HG03558 (cell line): ENCODE measurements around the gene NPR3.

Experiments used
- ATAC-seq: cut with Tn5 transposase; IDR thresholded peaks from one replicate; pipeline ENCODE4 v1.9.1; 2021; ENCODE audit warnings: moderate number of reproducible peaks; ENCODE audit not compliant: unreplicated experiment; ENCODE audit errors: extremely low read depth

The NPR3 gene

GRCh38 chr5:32710550-32711361 lies at the start of gene NPR3:
Gene NPR3 (plus strand): TSS chr5:32711321. CDS start chr5:32711777, 456 bp downstream.
- no peak for ATAC-seq

DNA sequence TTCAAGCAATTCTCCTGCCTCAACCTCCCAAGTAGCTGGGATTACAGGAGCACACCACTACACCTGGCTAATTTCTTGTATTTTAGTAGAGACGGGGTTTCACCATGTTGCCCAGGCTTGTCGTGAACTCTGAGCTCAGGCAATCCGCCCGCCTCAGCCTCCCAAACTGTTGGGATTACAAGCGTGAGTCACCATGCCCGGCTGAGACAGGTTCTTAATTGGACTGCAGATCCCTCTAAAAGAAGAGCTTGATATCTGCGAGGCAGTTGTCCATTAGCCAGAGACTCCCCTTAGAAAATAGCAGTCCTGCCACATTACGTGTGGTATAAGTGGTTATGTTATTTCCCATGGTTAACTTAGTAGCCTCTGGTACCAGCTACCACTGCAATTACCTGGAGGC lies 46.6 kb upstream of the NPR3 start:
- ATAC-seq: no peak

- no peak for ATAC-seq
Observed at GRCh38 chr5:32668552-32668951, 42.6 kb upstream of the NPR3 start.

- no peak for ATAC-seq
Observed at GRCh38 chr5:32673272-32673671, 37.8 kb upstream of the NPR3 start.

DNA sequence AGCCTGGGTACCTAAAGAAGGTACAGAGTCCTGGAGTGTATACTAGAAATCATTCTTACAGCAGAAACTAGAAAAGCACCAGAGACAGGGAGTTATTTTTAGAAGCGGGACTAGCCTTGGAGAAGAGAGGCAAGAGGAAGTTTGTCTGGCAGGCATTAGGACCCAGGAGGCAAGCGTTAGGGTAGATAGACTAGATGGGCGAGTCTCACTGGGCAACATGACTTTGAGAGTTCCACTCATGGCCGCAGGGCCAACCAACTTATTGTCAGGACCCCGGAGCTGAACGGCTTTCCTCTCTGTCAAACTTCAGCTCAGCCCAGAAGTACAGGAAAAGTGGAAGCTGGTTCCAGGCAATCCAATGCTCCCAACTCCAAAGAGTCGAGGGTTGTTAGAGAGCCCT lies 34.1 kb upstream of the NPR3 start:
- no peak for ATAC-seq

DNA sequence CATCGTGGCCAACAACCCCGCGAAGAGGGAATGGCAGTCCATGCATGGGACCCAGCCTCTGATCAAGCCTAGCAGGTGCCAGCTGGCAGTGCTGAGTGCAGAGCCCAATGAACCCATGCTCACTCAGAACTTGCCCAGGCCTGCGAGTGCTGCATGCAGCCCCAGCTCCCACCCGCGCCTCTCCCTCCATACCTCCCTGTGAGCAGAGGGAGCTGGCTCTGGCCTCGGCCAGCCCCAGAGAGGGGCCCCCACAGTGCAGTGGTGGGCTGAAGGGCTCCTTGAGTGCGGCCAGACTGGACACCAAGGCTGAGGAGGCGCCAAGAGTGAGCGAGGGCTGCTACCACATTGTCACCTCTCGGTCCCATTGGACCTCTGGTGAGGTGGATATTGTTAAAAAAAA lies 32.6 kb upstream of the NPR3 start:
- no peak for ATAC-seq

- no peak for ATAC-seq
Observed at GRCh38 chr5:32679218-32679617, 31.9 kb upstream of the NPR3 start.

- ATAC-seq: no peak
Observed at GRCh38 chr5:32680183-32680582, 30.9 kb upstream of the NPR3 start.

- ATAC-seq: no peak
Observed at GRCh38 chr5:32683125-32683524, 28.0 kb upstream of the NPR3 start.

- ATAC-seq: no peak
Observed at GRCh38 chr5:32684260-32684659, 26.9 kb upstream of the NPR3 start.

- ATAC-seq: no peak
Observed at GRCh38 chr5:32686799-32687498, 24.2 kb upstream of the NPR3 start.

GRCh38 chr5:32687499-32687831 lies 23.7 kb upstream of the NPR3 start:
- no peak for ATAC-seq

DNA sequence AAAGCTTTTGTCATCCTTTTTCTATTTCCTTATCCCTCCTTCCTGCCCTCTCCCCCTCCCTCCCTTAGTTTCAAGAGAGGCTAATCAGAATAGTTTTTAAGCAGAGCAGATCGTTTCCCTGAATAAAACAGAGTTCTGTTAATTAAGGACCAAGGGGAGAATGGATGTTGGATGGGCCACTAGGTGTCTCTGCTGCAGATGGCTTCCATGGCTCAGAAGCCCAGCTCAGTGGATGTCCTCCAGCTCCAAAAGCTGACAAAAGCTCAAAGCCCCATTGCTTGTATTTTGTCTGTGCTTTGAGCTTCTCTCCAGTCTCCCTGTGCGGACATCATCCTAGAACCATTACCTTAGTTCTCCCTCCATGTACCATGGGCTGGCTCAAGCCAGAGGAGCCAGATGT lies 21.0 kb upstream of the NPR3 start:
- ATAC-seq: no peak

DNA sequence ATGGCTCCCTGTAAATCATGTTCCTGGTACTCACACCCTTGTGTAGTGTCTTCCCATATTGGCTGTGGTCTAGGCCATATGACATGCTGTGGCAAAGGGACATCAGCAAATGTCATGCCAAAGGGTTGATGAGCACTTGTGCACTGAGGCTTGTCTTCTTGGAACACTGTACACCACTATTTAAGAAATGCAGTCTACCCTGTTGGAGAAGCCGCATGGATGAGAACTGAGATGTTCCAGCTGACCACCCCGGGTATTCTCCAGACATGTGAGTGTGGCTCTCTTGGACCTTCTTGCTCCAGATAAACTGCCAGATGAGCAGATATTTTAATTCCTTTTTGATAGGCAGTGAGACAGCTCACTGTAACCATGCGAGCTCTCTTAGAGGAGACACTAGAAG lies 20.5 kb upstream of the NPR3 start:
- no peak for ATAC-seq

DNA sequence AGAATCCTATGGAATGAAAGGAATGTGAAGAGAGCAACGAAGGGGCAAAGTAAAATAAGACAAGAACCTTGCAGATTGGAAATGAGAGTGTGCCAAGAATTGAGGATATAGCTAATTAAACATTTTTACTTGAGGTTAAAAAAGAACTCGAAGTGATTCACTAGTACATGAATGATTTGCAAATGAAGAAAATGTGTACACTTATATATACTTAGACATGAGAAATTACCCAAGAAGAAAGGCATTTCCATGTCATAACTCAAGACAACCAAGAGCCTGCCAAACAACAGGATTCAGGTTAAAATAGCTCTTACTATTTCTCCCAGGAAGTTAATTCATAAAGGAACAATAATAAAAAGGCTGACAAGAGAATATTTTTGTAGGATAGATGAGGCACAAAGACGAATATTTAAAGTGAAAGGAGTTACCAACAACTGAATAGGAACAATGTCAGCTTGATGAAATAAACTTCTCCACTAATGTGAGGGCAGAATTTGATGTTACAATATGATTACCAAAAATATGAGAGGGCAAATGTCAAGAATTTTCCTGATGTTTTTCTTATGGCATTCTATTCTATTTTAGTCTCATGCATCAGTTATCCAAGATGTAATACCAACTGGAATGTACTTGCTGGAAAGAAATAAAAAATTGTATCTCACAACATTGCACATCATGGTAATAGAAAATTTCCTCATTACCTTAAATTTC lies 18.9 kb upstream of the NPR3 start:
- no peak for ATAC-seq

DNA sequence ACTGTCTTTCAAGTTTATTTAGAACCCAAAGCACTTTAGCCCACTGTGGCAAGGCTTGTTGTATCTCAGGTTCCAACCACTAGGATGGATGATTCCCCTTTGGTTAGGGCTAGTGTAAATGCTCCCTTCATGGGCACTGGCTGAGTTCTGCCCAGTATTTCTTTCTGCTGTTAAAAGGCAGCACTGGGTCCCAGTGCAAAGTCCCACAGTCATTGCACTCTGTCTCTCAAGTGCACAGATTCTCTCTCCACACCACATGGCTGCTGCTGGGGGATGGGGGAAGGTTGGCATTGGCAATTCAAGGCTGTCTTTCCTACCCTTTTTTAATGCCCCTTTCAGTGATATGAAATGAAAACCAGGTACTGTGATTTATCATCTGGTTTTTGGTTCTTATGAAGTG lies 7.2 kb upstream of the NPR3 start:
- ATAC-seq: no peak

GRCh38 chr5:32707418-32707997 lies 3.6 kb upstream of the NPR3 start:
- ATAC-seq: no peak

GRCh38 chr5:32708949-32709348 lies 2.2 kb upstream of the NPR3 start:
- no peak for ATAC-seq

DNA sequence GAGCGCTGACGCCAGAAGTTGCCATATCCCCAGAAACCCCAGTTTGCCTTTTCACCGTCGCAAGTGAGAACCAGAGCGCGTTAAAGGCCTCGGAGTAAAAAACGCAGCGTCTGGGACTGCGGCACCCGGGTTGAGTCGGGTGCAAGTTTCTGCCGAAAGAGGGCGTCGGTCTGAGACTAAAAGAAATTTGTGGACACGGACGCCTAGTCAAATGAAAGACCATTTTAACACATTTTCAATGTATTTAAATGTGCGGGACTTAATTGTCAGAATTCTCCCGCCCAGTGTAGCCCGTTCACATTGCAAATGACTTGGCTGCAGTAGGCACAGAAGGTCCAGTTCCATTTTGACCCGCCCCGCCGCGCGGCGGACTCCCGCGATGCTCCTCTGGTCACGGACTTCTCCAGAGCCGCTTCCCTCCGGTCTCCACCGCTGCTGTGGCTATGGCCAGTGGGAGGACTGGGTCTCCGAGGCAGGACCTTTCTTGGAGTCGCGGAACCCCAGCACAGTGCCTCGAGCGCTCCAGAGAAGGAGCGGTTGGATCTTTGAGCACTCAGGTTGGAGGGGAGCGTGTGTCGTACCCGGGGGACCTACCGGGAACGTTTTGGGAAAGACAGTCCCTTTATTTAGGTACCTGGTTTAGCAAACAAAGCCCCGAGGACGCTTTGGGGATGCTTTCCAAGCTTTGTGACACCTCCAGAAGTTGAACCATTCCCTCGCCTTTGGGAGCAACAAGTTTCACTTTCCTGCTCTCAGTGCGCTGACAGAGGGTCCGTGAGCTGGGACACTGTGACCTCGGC lies 1.2 kb upstream of the NPR3 start:
- no peak for ATAC-seq

- ATAC-seq: no peak
Observed at GRCh38 chr5:32711362-32711680, 200 bp downstream of the NPR3 start.
